Neural progenitor cell (in vitro differentiated cells): ENCODE results near the gene HNRNPA0.

Source experiments
- CTCF ChIP-seq: fragments of 200-600 bp; sonication (generic); IDR thresholded peaks from 2 replicates; pipeline ENCODE4 v1.5.1; 2017; ENCODE audit warnings: antibody characterized with exemption, mild to moderate bottlenecking
- EZH2 ChIP-seq: fragments of 200-600 bp; sonication (generic); IDR thresholded peaks from 2 replicates; pipeline ENCODE4 v1.6.1; 2017; ENCODE audit warnings: antibody characterized with exemption, mild to moderate bottlenecking, moderate library complexity
- EZH2phosphoT487 ChIP-seq: fragments of 200-600 bp; sonication (generic); IDR thresholded peaks from 2 replicates; pipeline ENCODE4 v1.6.1; 2017; ENCODE audit warnings: antibody characterized with exemption

GRCh38 chr5:137750436-137750835 is 3.7 kb downstream of the HNRNPA0 start:
- TF ChIP-seq CTCF (no peak), EZH2 (no peak), EZH2phosphoT487 (no peak)
